ENCODE data around the gene AADACL4. TPM values are rescaled to one million over a fixed set of nuclear protein-coding genes. Genes with fewer than 3 reads are reported as not detected.

Gene AADACL4
- total RNA-seq, 1 experiment from 2014 or later, result not detected

DNA sequence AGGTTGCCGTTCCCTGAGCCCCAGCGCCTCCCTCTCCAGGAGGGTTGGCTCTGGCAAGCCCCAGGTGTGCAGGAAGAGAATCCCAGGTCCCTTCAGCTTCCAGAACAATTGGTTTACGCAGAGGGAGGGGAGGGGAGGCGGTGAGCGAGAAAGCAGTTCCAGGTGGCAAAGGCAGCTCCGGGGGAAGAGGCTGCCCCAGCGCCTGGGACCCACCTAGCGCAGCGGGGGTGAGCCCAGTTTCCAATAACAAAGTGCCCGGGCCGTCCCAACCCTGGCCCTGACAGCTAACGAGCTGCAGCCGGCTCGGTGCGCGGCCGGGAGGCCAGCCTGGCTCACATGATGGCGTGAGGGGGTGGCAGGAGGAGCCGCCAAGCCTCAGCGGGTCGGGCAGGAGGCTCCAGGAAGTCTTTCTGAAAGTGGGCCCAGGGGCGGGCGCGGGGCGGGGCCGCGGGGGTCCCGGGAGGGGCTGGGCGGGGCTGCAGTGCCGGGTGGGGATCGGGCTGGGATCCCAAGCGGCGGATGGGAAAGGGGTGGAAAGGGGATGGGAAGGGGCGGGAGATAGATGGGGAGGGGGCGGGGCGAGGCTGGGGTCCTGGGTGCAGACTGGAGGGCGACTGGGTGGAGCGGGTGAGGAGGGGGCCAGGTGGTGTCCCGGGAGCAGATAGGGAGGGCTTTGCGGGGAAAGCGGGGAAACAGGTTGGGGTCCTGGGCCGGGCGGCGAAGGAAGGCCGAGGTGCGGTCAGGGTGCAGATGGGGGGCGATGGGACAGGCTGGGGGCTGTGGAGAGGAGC is 48.7 kb upstream of the AADACL4 start:
- Histone ChIP-seq H3K4ac (ENCODE audit: low read depth, low read length) (no peak overlapping the region), H3K14ac (ENCODE audit: insufficient read depth, low read length) (0 out of 2 replicates have a peak overlapping the region, but pooled peaks have one; percentile 77), H3K9ac (ENCODE audit: extremely low read depth, insufficient read length, low read length) (no peak overlapping the region), H4K20me1 (ENCODE audit: control insufficient read depth, insufficient read depth, insufficient read length) (no peaks in the 10 kb centered on the region), H3K9me3 (ENCODE audit: control insufficient read depth, low read depth, low read length) (no peaks in the 10 kb centered on the region), H3K79me1 (ENCODE audit: insufficient read depth, low read depth, low read length, poor library complexity, severe bottlenecking) (no peaks in the 10 kb centered on the region), H2BK5ac (ENCODE audit: insufficient read length, low read length) (no peak overlapping the region), H4K5ac (ENCODE audit: insufficient read length, low read depth, low read length) (no peak overlapping the region), H4K91ac (ENCODE audit: insufficient read length, low read depth, low read length) (no peak overlapping the region), H3K56ac (ENCODE audit: insufficient read length, low read depth, low read length) (no peak overlapping the region), H3K27me3 (ENCODE audit: insufficient read depth, low read length) (no peaks in the 10 kb centered on the region; the same call in 1 of the 2 replicates), H3T11ph (ENCODE audit: low read length) (no peak overlapping the region), H3K79me2 (ENCODE audit: insufficient read depth, low read length) (no peaks in the 10 kb centered on the region), H3K18ac (ENCODE audit: insufficient read length, low read depth, low read length) (no peak overlapping the region), H3K4me2 (ENCODE audit: insufficient read depth, insufficient read length, low read length) (peak overlapping the region; percentile 78), H4K8ac (replicated peaks; ENCODE audit: insufficient read length, low read depth, low read length) (no peak overlapping the region), H2AK5ac (ENCODE audit: insufficient read length, low read length) (no peak overlapping the region), H3K23ac (ENCODE audit: insufficient read length, low read depth, low read length) (no peak overlapping the region), H2BK15ac (ENCODE audit: low read depth, low read length) (no peak overlapping the region), H2BK120ac (ENCODE audit: low read depth, low read length, poor library complexity, severe bottlenecking) (no peak overlapping the region), H3K23me2 (ENCODE audit: insufficient read length, low read depth, low read length, poor library complexity, severe bottlenecking) (peaks cover 13% of the 10 kb centered on the region), H3K27ac (ENCODE audit: insufficient read length, low read depth, low read length) (no peak overlapping the region), H2BK20ac (ENCODE audit: low read depth, low read length, poor library complexity, severe bottlenecking) (no peak overlapping the region), H2BK12ac (ENCODE audit: insufficient read length, low read depth, low read length) (no peak overlapping the region), H3K4me1 (ENCODE audit: insufficient read depth, low read length) (peaks cover 6% of the 10 kb centered on the region; the same call in 1 of the 2 replicates), H2AFZ (ENCODE audit: low read length) (no peak overlapping the region)
- Mint-ChIP-seq H3K27ac (peak overlapping the region; percentile 62 to 92 (median 91); a peak in 6 of 7 replicates), H3K9me3 (no peaks in the 10 kb centered on the region; a peak in 1 of 5 replicates), H3K27me3 (ENCODE audit: low read depth) (peaks cover 26% of the 10 kb centered on the region), H3K4me1 (peaks cover 48 to 49% of the 10 kb centered on the region in 2 experiments), H3K4me3 (peak overlapping the region; percentile 70 to 89), H3K36me3 (ENCODE audit: insufficient read depth in 1 of 3, low read depth in 3 of 3) (peaks cover 0 to 23% (median 10%) of the 10 kb centered on the region in 3 experiments; a peak in 4 of 7 replicates)
- no CpG with 5 or more reads among the region's 47 CpGs for WGBS (ENCODE audit: extremely low coverage, insufficient read length, low lambda C conversion rate)
- DNase-seq, result peak; percentile 96
- TF ChIP-seq, protein P1, sequence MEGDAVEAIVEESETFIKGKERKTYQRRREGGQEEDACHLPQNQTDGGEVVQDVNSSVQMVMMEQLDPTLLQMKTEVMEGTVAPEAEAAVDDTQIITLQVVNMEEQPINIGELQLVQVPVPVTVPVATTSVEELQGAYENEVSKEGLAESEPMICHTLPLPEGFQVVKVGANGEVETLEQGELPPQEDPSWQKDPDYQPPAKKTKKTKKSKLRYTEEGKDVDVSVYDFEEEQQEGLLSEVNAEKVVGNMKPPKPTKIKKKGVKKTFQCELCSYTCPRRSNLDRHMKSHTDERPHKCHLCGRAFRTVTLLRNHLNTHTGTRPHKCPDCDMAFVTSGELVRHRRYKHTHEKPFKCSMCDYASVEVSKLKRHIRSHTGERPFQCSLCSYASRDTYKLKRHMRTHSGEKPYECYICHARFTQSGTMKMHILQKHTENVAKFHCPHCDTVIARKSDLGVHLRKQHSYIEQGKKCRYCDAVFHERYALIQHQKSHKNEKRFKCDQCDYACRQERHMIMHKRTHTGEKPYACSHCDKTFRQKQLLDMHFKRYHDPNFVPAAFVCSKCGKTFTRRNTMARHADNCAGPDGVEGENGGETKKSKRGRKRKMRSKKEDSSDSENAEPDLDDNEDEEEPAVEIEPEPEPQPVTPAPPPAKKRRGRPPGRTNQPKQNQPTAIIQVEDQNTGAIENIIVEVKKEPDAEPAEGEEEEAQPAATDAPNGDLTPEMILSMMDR (conservative IDR thresholded peaks at IDR 0.05), result no peak

Data from H9 (cell line).